GM18526 (cell line): ENCODE measurements around the gene MMAB.

Experiments
- POLR2A ChIP-seq: IDR thresholded peaks from 3 replicates; pipeline ENCODE4 v1.6.1; 2011; ENCODE audit not compliant: insufficient read length; ENCODE audit errors: extremely low read depth

Gene MMAB

GRCh38 chr12:109592905-109593272 is 19.6 kb upstream of the MMAB start:
- TF ChIP-seq POLR2A = no peak

- no peak for TF ChIP-seq POLR2A
Observed at GRCh38 chr12:109592195-109592904, 19.0 kb upstream of the MMAB start.

GRCh38 chr12:109591041-109591440 is 17.7 kb upstream of the MMAB start:
- TF ChIP-seq POLR2A = no peak

DNA sequence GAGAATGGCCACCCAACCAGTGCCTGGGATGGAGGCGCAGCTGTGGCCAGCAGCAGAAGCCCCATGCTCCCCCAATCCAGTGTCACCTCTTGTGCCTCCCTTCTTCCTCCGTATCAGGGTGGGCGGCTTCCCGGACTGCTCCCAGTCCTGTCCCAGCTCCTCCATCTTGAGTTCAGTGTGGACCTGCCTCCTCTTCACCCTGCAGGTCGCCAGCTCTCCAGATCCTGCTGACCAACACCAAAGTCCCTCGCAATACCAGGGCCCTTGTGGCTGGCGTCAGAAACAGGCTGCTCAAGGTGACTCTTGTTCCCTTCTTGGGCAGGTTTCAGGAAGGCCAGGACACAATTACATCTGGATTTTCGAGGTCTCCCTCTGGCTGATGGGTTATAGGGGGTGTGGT is 17.3 kb upstream of the MMAB start:
- TF ChIP-seq POLR2A = no peak

DNA sequence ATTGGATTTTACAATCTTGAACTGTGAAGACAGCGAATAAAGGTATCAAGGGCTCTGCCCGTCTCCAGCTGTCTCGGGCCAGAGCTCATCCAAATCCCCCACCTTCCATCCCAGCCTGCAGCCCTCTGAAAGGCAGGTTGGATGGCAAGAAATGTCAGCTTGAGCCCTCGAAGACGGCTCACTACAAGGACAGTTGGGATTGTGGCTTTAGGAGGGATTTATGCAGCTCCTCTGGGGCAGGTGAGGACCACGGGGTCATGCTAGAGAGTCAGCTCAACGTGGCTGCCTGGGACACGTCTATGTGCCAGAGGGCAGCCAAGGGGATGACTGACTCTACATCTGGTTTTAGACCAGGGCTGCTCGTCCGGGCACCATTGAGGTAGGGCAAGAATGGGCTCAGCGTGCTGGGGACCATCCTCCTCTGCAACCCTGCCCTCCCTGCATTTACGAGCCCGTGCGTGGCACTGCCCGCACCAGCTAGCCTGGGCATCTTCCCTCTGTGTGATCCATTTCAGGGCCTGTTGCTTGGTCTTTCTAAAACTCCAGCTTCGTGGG is 16.5 kb upstream of the MMAB start:
- no peak for TF ChIP-seq POLR2A

DNA sequence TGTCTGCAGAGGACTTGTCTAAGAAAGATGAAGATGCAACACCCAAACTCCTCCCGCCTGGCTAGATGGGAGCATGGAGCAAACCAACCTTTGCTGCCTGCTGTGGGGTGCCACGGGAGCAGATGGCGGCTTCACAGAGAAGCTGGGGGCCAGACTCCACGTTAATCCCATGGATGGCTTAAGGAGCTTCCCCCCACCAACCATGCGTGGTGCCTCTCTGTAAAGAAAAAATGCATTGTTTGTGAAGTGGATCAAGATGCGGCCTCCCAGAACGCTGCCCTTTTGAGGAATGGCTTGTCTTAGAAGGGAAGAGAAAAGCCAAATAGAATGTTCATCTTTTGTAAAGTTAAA is 15.9 kb upstream of the MMAB start:
- no peak for TF ChIP-seq POLR2A

DNA sequence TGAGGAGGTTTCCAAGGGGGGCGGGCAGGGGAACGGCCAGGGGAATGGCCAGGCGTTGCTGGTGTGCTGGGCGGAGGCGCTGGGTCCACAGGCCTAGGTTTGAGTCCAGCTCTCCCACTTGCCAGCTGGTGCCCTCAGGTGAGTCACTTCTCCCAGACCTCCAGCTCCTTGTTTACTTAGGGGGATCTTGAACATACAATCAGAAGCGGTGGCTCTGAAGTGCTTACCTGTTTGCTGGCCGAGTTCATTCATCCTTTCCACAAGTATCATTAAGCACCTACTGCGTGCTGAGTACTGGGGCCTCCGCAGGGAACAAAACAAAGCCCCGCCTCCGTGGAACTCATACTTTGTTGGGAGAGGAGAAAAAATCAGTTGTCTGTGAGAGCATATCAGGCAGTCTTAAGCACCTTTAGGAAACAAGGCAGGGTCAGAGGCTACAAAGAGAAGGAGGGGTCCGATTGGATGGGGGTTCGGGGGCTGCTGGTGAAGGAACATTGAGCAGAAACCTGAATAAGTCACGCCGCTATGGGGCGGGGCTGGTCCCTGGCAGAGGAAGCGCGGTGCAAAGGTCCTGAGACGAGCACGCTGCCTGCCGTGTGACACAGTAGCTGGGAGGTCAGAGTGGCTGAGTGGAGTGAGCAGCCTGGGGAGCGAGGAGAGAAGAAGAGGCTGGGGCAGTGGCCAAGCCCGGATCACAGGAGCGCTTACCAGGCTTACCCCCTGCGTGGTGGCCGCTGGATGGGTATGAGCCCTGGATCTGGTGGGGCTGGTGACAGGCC is 15.3 kb upstream of the MMAB start:
- TF ChIP-seq POLR2A = no peak

- no peak for TF ChIP-seq POLR2A
Observed at GRCh38 chr12:109587921-109588320, 14.6 kb upstream of the MMAB start.

- TF ChIP-seq POLR2A = no peak
Observed at GRCh38 chr12:109586385-109587296, 13.3 kb upstream of the MMAB start.

DNA sequence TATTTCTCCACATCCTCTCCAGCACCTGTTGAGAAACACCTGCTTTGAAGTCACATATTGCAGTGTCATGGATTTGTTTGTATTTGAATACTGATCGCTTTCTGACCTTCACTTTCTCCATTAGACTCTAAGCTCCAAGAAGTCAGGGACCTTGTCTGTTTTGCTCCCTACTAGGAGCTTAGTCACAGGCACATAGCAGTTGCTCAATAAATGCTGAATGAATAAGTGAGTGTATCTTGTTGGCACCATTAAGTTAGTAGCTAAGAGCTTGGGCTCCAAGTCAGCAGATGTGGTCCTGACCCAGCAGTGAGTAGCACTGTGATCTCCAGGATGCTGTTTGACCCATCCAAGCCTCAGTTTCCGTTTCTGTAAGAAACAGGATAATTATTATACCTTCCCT is 10.4 kb upstream of the MMAB start:
- TF ChIP-seq POLR2A = no peak

DNA sequence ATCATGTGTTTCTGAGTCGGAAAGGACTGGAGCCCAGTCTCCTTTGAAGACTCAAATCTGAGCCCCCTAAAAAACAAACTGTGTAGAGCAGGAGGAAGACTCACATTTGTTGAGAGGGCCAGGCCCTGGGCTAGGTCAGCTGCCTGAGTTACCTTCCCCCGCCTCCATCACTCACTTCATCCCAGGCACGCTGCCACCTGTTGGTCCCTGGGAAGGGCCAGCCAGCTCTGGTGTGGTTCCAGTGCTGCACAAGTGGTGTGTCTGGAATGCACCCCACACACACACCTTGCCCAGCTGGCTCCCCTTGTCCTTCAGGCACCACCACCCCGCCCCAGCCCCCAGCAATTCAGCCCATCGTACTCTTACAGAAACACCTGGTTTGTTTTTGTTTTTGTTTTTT is 9.3 kb upstream of the MMAB start:
- TF ChIP-seq POLR2A = no peak

DNA sequence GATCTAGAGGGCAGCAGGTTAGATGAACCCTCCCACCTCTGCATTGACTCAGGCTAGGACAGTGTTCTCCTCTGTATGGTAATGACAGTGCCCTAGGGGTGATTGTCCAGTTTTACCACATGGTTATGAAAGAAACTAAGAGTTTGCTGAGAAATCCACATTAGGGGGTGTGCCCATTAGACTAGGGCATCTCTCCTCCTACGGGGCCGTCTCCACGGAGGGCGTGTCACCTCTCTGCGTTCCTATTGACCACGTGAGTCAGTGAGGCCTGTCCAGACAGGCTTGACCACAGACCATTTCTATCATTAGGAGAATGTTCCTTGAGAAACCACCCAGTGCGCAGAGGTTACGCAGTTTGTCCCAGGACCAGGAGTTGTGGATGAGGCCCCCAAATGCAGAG is 8.6 kb upstream of the MMAB start:
- TF ChIP-seq POLR2A = no peak

GRCh38 chr12:109581334-109581691 is 8.0 kb upstream of the MMAB start:
- TF ChIP-seq POLR2A = no peak

DNA sequence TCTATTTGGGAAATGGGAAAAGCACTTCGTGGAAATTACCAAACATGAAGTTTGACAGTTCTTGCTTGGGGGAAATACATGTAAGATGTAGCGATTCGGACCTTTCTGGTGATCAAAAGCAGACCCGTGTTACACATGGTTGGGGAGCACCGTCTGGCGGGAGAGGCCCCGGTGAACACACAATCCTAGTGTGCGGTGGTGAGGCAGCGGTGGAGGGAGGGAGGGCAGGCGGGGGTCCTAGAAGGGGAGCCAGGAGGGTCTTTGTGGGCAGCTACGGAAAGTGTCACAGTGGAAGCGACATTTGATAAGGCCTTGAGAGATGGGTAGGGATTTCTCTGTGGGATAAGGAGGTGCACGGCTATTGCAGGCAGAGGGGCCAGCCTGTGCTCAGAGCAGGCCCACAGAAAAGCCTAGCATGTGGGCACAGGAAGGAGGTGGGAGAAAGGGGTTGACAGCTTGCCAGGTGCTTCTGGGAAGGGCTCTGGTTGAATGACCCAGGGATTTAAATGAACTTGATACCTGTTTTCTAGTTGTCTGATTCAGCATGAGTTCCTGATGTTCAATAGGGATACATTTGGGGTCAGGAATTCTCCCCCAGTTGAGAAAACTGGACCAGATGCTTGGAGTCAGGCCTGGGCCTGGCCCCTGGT is 7.5 kb upstream of the MMAB start:
- no peak for TF ChIP-seq POLR2A

GRCh38 chr12:109580272-109580671 is 7.0 kb upstream of the MMAB start:
- TF ChIP-seq POLR2A = no peak
